HG02852 (cell line): Measurements from ENCODE around the gene IL6R.
"Not testable (repeated sequence)": the region's sequence is repeated elsewhere in the genome, so short reads cannot be mapped to it uniquely, and the experiment has no call there.

Experiments used
- ATAC-seq: cut with Tn5 transposase; IDR thresholded peaks from one replicate; pipeline ENCODE4 v1.9.1; 2021; ENCODE audit warnings: mild to moderate bottlenecking, moderate library complexity; ENCODE audit not compliant: unreplicated experiment

Gene IL6R

DNA sequence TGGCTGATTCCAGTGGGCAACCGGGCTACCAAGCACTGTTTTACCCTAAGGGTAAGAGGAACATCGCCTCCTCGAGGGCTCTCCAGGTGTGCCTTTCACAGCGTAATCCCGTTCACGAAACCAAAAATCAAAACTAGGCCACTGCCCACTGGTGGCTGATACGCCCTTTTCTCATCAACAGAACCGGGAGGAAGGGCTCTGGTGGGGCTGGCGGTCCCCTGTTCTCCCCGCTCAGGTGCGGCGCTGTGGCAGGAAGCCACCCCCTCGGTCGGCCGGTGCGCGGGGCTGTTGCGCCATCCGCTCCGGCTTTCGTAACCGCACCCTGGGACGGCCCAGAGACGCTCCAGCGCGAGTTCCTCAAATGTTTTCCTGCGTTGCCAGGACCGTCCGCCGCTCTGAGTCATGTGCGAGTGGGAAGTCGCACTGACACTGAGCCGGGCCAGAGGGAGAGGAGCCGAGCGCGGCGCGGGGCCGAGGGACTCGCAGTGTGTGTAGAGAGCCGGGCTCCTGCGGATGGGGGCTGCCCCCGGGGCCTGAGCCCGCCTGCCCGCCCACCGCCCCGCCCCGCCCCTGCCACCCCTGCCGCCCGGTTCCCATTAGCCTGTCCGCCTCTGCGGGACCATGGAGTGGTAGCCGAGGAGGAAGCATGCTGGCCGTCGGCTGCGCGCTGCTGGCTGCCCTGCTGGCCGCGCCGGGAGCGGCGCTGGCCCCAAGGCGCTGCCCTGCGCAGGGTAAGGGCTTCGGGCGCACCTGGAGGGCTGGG, at the start of gene IL6R:
Gene IL6R, plus strand, starts transcription at position 360 of the 763 bp plus-strand sequence. Its CDS starts 287 bp downstream, at position 647.
- ATAC-seq: peak; percentile 37

GRCh38 chr1:154358519-154358918, 46.6 kb upstream of the IL6R start:
- ATAC-seq: no peak

GRCh38 chr1:154360288-154360687, 44.9 kb upstream of the IL6R start:
- no peak for ATAC-seq

DNA sequence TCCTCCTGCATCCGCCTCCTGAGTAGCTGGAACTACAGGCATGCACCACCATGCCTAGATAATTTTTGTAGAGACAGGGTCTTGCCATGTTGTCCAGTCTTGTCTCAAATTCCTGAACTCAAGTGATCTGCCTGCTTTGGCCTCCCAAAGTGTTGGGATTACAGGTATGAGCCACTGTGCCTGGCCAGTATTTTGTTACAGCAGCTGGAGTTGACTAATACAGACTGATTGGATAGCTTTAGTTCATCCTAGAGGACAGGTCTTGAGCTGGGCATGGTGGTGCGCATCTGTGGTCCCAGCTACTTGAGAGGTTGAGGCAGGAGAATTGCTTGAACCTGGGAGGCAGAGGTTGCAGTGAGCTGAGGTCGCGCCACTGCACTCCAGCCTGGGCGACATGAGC, 44.3 kb upstream of the IL6R start:
- ATAC-seq: not testable (repeated sequence)

DNA sequence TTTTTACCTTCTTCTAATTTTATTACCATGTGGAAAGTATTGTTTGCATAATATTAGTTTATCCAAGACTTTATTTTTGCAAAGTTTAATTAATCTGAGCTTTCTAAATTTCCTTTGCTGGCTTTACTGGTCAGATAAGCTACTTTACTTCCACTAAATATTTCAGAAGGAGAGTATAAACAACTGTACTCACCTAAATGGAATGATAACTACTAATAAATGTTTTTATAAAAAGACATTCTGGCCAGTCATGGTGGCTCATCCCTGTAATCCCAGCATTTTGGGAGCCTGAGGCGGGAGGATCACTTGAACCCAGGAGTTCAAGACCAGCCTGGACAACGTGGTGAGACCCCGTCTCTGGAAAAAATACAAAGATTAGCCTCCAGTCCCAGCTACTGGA, 43.8 kb upstream of the IL6R start:
- no peak for ATAC-seq

- ATAC-seq: no peak
Measured at GRCh38 chr1:154371436-154371835, 33.7 kb upstream of the IL6R start.

DNA sequence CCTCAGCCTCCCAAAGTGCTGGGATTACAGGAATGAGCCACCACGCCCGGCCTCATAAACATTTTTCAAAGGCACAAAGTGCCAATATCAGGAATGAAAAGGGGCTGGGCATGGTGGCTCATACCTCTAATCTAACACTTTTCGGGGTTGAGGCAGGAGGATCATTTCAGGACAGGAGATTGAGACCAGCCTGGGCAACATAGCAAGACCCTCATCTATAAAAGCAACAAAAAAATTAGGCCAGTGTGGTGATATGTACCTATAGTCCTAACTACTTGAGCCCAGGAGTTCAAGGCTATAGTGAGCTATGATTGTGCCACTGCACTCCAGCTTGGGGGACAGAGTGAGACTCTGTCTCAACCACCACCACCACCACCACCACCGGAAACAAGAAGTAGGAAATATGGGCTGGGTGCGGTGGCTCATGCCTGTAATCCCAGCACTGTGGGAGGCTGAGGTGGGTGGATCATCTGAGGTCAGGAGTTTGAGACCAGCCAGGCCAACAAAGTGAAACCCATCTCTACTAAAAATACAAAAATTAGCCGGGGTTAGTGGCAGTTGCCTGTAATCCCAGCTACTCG, 31.3 kb upstream of the IL6R start:
- ATAC-seq: not testable (repeated sequence)

- ATAC-seq: no peak
Measured at GRCh38 chr1:154379301-154379700, 25.8 kb upstream of the IL6R start.

- no peak for ATAC-seq
Measured at GRCh38 chr1:154384650-154385489, 20.3 kb upstream of the IL6R start.

GRCh38 chr1:154386643-154387352, 18.3 kb upstream of the IL6R start:
- peak; percentile 90 for ATAC-seq

DNA sequence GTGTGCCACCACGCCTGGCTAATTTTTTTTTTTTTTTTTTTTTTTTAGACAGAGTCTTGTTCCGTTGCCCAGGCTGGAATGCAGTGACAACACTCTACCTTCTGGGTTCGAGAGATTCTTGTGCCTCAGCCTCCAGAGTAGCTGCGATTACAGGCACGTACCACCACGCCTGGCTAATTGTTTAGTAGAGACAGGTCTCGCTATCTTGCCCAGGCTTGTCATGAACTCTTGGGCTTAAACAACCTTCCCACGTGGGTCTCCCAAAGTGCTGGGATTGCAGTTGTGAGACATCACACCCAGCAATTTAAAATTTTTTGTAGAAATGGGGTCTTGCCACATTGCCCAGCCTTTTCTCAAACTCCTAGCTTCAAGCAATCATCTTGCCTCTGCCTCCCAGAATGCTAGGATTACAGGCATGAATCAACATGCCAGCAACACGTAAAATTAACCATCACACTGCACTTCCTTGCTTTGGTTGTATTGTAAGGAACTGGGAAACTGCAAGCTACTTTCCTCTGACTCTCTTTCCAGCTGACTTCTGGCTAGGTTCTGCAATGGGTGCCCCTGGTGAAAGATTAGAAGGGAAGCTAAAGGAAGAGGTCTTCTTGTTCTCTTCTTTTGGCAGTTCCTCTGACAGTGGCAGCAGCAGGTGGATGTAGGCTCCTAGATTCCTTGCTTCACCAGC, 13.9 kb upstream of the IL6R start:
- no peak for ATAC-seq

- ATAC-seq: no peak
Measured at GRCh38 chr1:154398141-154398540, 7.0 kb upstream of the IL6R start.

- no peak for ATAC-seq
Measured at GRCh38 chr1:154398678-154399077, 6.5 kb upstream of the IL6R start.

GRCh38 chr1:154400381-154400801, 4.8 kb upstream of the IL6R start:
- no peak for ATAC-seq

DNA sequence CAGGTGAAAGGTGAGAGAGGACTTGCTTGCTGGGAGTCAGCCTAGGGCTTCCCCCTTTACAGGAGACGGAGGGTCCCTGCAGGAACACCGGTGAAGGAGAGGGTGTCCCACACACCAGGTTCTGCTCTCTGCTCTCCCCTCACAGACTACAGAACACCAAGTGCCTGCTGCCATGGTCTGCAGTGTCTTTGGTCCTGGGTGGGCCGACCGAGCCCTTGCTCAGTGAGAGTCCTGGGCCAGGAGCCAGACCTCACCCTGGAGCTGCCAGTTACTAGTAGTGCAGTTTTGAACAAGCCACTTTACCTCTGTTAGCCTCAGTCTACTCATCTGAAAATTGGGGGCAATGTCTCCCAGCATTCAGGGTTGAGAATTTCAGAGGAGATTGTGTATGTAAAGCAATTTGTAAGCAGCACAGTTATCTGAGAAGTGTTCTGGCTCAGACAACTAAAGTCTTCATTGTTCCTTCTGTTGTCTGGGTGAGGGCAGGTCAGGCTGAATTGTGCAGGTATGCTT, 2.7 kb upstream of the IL6R start:
- no peak for ATAC-seq

- ATAC-seq: no peak
Measured at GRCh38 chr1:154403261-154403943, 1.7 kb upstream of the IL6R start.

GRCh38 chr1:154403983-154404382, 1.2 kb upstream of the IL6R start:
- no peak for ATAC-seq

DNA sequence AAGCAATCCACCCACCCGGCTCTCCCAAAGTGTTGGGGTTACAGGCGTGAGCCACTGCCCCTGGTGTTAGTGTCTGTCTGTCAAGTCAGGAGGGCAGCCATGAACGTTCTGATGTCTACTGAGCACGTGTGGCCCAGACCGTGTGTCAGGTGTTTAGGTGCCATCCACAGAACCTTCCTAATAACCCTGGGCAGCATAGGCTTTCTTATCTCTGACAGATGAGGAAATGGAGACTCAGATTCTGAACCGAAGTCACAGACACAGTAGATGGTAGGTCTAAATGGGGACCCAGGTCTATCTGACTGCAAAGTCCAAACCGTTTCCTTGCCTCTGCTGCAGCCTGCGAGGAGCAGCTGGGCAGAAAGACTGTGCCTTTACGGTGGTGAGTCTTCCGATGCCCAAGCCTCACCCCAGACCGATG, 622 bp upstream of the IL6R start:
- ATAC-seq: no peak

DNA sequence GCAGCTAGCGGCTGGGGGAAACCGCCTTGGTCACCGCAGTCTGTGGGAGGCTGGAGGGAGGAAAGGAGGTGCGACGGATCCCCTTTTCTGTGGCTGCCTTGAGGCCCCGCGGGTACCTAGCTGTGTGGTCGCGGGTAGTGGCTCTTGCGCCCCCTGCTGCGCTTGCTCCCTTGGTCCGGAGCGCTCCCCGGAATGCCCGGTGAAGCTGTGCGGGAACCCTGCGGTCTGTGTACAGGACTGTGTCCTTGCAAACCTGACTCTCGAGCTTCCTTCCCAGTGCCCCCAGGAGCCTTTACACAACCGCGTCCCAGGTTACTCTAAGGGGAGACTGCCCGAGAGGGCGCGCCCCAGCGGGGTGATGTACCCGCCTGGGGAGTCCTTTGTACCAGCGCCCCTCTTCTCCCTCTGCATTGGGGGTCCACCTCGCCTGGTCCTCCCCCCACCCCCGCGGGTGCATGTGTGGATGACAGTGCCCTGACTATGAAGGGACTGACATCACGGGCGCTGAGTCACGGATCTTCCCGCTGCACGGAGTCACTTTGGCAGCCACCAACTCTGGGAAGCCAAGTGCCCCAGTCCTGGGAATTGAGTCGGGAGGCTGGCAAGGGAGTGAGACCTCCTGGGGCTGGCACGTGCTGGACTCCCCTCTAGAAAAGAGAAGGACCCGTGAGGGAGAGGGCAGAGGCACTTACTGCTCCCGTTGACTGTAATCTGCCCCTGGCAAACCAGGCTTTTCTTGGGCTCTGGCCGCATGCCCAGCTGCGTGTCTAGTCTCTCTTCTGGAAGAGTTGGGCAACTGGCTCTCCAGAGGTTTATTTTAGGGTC, 816 bp downstream of the IL6R start:
- peak; percentile 8 for ATAC-seq
